ENCODE data around the gene GTPBP4.
"Not testable (repeated sequence)": the region's sequence is repeated elsewhere in the genome, so short reads cannot be mapped to it uniquely, and the experiment has no call there.

GTPBP4 gene

DNA sequence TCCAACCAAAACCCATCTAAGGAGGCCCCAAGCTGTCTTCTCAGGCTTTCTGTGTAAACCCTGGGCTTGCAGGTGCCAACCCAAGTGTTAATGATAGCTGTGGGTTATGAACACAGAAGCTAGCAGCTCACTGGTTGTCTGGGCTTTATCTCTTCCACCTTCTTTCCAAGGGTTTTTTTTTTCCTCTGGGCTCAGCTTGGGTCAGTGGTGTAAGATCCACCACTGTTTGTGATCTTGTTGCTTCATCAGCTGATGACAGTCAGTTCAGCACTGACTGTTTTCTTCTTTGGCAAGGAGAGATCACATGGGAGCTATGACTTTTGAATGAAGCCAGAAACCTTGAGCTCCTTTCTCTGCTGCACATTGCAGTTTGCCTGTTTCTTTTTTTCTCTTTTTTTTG, 4.6 kb downstream of the GTPBP4 start:
- no peak for DNase-seq

DNA sequence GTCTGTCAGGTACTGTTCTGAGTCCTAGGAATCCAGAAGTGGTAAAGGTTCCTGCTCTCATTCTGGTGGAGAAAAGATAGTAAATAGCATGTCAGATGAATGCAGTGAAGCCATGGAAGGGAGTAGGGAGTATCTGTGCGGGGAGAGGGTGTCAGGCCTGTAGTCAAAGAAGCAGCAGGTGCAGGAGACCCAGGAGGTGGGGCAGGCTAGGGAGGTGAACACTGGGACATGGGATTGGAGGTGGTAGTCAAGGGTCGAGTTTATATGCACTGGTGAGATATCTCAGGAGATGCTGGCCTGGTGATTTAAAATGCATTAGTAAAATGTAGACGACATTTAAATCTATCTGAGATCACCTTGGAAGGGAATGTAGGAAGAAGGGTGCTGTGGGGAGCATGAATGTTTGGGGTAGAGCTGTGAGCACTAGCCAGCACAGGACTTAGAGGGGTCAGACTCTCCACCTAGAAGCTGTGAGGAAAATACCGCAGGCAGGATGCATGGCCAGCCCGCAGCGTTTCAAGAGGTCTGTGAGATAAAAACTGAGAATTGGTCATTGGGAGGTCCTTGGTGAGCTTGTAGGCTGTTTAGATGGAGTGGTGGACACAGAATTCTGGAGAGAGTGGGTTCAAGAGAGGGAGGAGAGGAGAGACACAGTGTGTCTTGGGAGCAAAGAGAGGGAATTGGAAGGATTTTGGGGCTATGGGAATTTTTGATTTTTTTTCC, 6.8 kb downstream of the GTPBP4 start:
- DNase-seq: no peak

DNA sequence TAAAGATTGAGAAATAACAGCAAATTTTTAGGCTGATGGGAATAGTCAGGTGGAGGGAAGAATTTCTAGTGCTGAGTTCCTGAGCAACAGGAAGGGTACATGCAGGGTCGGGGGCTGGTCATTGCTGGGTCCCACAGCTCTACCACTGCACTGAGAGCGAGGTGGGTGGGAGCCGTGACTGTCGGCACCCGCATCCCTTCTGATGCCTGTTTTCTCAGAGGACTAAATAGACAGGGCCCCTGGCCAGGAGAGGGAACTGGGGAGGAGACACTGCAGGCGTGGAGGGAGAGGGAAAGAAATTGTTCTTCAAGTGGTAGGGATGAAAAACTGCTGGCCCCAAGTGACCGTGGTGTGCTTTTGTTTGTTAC, 7.3 kb downstream of the GTPBP4 start:
- no peak for DNase-seq

DNA sequence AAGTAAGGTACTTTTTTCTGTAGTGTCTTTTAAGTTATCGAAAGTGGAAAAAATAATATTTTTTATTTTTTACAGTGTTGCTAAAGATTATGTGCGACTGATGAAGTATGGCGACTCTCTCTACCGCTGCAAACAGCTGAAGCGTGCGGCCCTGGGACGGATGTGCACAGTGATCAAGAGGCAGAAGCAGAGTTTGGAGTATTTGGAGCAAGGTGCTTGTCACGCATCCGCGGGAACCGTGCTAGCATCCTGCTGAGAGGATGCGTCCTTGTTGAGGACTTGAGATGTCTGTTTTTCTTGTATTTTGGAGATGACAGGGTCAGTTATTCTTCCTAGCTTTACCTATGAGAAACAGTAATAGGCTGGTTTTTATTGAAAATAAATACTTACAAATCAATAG, 7.8 kb downstream of the GTPBP4 start:
- DNase-seq: no peak

DNA sequence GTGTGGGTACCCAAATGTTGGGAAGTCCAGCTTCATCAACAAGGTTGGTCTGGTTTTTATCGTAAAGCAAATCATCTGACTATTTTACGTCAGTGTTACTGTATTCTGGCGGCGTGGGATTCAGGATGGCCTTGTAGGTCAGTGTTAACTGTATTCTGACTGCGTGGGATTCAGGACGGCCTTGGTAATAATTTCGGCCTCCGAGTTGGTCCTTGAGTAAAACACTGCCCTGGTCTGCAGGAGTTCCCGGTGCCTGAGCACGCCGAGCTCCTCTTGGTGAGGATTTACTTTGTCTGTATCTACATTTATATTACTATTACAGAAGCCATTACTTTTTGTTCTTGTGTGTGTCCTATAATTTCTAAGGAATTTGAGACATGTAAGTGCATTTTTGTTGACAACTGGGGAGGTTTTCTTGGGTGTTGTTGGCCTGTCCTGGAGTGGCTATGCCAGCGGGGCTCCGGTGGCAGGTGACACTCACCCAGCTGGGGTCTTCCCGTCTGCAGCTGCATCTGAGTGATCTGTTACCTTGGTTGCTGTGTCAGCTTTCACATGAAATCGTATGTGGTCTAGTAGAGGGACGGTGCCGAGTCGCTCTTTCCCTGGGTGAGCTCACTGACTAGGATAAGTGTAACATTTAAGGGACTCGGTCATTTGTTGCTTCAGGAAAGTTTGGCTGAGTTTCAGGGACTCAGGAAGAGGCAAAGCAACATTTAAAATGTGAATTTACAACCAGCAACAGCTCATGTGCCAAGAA, 9.2 kb downstream of the GTPBP4 start:
- no peak for DNase-seq

DNA sequence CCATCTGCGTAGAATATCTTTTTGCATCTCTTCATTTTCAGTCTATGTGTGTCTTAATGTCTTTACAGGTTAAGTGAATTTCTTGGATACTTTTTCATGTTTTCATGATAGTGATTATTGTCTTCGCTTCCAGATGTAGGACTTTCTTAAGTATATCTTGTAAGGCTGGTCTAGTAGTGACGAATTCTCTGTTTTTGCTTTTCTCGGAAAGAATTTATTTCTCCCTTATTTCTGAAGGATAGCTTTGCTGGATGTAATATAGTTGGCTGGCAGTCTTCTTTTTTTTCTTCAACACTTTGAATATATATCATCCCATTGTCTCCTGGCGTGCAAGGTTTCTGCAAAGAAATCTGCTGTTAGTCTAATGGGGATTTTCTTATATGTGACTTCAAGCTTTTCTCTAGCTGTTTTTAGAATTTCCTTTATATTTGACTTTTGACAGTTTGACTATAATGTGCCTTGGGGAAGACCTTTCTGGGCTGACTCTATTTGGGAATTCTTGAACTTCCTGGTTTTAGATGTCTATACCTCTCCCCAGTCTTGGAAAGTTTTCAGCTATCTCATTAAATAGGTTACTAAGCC, 14.3 kb downstream of the GTPBP4 start:
- DNase-seq: no peak

DNA sequence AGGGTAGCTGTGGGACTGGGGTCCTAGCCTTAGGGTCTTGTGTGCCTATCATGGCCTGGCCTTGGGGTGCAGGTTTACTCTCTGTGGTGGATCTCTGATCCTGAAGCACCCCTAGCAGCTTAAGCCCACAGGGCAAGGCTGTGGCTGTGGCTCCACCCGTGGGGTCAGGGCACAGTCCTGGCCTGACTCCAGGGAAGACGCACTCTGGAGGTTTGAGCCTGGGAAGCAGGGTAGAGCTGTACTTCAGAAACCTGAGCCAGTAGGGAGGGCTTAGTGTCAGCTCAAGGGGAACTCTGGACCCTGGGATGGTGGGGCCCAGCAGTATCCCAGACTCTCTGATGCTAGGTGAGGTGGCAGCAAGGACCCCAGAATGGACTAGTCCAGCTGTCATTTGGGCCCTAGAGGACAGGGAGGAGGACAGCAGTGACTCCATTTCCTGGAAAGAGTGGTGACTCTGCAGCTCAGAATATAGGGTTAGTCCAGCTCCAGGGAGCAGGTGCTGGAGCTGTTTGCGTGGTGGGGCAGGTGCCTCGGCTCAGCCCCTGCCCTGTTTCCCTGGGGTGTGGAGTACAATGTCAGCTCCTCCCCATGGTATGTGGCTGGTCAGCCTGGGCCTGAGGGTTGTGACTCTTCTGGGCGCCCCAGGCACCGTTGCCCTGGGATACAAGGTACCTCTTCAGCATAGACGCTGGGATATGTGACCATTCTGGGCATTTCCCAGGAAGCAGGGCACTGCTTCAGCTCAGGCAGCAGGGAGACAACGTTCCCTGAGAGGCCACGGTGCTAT, 15.8 kb downstream of the GTPBP4 start:
- DNase-seq: no peak

DNA sequence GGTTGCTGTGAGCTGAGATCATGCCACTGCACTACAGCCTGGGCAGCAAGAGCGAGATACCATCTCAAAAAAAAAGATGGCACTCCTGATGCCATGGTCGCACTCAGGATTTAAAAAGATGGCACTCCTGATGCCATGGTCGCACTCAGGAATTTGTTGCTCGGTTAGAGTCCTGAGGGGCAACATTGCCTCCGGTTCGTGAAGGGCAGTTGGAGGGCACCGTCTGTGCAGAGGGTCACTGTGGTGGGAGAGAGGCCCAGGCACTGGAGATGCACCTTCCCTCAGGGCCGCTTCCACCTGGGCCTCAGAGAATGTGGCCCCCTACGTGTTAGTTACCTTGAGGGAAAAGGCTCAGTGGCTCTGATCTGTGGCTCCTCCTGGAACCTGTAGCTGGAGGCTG, 18.3 kb downstream of the GTPBP4 start:
- DNase-seq: no peak

DNA sequence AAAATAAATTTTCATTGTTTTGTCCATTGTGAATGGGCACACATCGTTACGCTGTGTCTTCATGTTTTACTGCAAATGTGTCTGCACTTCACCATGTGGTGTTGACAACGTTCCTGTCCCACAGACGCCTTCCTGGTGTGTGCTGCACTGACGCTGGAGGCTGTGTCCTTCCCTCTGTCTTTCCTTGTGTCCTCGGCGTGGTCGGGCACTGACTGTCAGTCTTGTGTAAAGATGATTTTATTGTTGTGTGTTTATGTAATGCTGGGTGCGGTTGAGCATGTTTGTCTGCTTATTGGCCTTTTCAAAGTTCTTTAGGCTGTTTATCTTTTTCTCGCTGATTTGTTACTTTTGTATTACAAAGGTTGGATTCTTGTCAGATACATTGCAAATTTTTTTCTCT, 19.3 kb downstream of the GTPBP4 start:
- no peak for DNase-seq

DNA sequence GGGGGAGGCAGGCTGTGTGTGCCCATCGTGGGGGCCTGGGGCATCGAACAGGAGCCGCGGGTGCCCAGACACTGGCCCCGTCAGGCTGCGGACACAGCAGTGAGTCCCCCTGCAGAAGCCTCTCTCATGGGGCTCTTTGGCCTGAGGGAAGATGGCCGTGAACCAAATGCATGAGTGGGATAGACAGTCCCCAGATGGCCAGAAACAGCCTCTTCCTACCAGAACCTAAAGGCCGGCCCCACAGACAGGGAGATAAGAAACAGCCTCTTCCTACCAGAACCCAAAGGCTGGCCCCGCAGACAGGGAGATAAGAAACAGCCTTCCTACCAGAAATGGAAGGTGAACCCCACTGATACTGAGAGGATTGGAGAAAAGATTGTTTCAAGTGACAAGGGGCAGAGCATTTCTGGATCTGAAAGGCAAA, 20.8 kb downstream of the GTPBP4 start:
- DNase-seq: no peak

DNA sequence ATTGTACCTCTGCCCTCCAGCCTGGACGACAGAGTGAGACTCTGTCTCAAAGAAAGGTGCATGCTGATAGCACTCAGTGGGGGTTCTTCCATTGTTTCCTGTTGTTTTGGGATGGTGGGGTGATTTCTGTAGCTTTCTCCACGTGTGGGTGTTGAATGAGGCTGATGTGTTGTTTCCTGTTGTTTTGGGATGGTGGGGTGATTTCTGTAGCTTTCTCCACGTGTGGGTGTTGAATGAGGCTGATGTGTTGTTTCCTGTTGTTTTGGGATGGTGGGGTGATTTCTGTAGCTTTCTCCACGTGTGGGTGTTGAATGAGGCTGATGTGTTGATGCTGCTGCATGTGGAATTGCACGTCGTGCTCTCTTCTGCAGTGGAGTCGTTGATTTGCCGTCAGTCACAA, 21.7 kb downstream of the GTPBP4 start:
- DNase-seq: not testable (repeated sequence)

DNA sequence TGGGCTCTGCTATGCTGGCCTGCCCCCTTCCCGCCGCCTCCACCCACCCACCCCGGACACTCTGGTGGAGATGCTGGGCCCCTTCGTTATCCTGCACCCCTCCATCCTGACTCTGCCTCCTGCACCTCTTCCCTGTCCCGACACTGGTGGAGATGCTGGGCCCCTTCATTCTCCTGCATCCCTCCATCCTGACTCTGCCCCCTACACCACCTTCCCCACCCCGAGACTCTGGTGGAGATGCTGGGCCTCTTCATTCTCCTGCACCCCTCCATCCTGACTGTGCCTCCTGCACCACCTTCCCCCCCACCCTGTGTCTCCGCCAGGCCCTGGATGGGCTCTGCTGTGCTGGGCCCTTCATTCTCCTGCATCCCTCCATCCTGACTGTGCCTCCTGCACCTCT, 22.5 kb downstream of the GTPBP4 start:
- DNase-seq: no peak

DNA sequence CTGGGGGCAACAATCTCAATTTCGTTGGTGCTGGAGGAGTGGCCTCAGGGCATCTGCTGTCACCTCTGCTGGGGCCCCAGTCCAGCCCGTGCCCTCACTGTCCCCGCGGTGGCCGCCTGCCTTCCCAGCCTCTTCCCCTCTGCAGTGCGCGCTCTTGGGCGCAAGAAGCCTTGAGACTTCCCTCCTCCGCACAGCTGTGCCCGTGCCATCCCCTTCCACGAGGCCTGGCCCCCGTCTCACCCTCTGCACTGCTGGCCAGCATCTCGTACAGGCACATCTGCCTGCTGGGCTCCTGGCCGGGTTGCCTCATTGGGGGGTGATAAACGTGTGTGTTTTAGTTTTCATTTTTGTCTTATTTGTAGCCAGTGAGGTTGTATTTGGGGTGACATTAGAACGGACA, 23.5 kb downstream of the GTPBP4 start:
- no peak for DNase-seq

DNA sequence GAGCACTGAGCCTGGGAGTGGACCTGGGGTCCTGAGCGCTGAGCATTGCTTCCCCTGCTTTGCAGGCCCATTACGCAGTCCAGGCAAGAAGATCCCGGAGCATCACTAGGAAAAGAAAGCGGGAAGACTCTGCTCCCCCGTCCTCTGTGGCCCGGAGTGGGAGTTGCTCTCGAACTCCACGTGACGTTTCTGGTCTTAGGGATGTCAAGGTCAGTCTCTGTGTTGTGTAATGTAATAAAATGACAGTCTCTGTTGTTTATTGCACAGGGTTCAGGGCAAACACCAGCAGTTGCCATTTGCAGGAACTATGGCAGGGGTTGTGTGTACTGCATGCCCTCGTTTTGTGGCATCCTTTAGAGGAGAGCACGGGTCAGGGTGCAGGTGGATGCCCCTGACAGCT, 27.5 kb downstream of the GTPBP4 start:
- DNase-seq: no peak

DNA sequence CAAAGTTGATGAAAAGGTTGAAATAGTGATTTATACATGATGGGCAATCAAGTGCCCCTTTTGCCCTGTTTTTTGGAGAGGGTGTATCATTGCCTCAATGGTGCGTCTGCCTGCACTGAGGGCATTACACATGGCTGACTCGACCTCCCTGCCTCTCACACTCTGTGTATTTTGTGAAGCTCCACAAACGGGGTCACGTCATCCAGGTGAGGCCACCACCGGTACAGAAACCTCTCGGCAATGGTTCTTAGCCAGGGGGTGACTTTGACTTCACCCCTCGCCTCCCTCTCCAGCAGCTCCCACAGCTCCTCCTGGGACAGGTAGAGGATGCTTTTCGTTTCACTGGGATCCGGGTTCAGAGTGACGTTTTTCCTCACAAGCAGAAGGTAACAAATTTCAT, 31.1 kb downstream of the GTPBP4 start:
- no peak for DNase-seq

DNA sequence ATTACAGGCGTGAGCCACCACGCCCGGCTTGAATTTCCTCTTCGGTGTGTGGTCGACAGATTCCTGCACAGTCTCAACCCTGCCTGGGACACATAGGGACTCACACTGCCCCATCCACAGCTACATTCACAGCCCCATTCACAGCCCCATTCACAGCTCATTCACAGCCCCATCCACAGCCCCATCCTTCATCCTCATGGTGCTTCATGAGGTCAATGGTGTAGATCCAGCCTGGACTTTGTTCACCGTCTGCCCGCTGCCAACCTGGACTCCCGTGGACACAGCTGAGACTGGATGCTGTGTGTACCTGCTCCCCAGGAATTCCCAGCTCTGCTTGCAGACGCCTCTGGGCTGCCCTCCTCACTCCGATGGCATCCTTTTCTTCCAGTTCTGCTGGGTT, 32.2 kb downstream of the GTPBP4 start:
- no peak for DNase-seq

DNA sequence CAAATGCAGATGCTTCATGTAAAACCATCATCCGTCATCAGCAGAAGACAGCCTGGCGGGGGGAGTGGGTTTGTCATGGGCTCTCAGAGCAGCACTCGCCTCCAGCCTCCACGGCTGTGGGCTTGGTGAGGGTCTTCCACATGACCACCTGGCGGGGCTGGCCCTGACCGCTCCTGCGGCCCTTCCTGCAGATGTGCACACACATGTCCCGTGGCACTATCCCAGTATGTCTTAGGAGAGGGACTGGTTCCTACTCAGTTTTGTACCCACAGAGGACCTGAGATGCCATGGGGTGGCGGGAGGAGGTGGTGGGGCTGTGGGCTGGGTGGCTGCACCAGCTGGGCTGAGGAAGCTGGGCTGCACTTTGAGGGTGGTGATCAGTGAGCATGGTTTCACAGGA, 32.7 kb downstream of the GTPBP4 start:
- DNase-seq: no peak

DNA sequence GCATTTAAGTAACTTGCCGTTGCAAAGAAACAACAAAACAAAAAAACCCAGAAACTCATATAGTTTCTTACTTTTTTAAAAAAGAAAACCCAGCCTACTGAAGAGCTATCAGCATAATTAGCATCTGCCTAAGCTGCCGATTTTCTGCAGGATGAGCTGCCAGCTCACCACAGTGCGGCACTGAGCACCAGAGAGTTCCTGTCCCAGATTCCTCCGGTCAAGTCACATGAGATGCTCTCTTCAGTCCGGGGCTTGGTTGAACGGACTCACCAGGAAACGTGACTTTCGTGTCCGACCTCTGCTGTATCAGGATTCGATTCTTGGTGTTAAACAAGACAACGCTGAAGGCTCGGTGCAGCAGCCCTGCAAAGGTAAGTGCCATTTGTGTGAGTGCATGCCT, 34.2 kb downstream of the GTPBP4 start:
- no peak for DNase-seq

DNA sequence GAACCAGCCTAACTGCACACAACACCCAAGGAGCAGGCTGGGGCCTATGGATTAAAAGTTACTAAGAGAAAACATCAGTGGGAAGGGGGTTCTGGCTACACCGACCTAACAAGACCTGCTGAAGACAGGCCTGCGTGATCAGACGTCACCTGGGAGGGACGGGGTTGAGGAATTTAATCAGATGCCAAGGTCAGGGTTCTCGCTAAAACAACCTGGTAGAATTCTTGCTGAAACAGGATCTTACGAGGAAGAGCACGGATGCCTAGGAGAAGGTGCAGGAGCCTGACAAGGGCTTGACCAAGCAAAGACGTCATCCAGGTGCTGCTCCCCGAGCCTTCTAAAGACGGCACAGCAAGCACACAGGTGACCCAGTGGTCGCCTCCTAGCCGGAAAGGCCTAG, 35.9 kb downstream of the GTPBP4 start:
- DNase-seq: no peak

DNA sequence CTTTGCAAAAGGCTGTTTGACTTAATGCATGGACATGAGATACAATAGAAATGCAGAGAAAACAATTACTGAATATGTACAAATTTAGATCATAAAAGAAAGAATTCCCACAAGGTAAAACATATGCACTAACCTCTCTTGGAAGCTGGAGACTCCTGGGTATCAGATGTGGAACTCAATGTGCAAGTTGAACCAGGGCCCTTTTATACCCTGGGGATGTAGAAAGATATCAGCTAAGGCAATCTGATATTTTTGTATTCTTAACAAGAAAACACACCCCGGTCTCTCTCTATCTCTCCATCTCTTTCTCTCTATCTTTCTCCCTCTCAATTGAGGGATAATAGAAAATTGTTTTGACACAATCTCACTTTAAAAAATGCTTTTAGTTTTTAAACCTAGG, 37.4 kb downstream of the GTPBP4 start, which contains the start of gene IDI2:
Gene IDI2, minus strand, starts transcription at position 177 of the 400 bp plus-strand sequence. CDS start 1,136 bp downstream, outside the sequence.
- DNase-seq: no peak

DNA sequence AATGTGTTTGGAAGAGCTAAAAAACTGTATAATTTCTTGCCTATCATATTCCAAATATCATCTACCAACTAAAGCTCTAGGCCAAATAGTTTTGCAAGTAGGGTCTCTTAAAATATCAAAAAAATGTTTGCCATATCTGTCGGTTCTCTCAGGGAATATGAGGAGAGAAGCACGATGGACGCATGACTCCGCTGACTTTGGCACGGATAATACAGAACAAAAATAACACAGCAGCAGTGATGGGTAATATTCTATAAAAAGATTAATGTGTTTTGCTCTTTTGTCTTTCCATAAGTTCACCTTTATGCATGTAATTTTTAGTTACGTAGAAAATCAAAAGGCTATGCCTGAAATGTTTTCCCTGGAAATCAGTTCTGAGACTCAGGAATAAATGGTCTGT, 38.3 kb downstream of the GTPBP4 start:
- no peak for DNase-seq

DNA sequence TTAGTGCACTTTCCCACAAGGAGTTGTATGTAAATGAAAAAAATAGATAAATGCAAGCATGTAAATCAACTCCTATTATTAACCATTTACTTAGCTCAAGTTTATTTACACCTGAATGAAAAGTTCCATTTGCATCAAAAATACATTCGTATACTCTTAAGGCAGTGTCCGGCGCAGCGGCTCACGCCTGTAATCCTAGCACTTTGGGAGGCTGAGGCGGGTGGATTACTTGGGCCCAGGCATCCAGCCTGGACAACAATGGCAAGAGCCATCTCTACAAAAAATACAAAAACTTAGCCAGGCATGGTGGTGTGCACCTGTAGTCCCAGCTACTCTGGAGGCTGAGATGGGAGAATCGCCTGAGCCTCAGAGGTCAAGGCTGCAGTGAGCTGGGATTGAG, 41.6 kb downstream of the GTPBP4 start:
- no peak for DNase-seq

DNA sequence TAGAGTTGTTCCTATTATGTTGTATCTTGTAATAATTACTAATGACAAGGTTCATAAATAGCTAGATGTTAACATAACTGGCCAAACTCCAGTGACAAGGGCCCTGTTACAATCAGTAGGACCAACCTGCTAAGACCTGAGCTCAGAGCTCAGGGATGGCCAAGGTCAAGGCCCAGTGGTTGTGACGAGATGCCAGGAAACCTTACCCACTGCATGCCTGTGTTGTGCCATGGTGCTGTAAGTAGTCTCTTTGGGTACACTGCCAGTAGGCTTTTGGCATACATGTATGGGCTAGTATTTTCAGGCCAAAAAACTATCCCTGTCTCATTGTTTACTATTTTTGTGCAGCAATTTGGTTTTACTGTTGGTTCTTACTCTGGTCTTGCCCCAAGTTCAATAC, 45.4 kb downstream of the GTPBP4 start:
- DNase-seq: no peak

DNA sequence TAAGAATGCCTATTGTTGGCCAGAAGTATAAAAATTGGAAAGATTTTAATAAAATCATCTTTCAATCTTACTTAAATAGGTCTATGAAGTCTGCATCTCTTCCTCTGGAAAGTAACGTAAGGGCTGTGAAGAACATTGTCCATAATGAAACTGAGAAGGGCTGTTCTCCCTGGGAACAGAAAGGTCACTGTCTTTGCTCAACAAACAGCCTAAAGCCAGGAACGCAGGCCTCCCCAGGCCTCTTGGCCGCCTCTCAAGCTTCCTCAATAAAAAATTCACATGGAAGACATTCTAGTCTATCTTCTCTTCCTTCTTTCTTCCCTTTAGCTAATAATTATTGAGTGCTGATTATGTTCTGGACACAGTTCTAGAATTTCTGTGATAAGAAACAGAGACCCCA, 46.5 kb downstream of the GTPBP4 start:
- DNase-seq: no peak
